Astrocyte of the spinal cord (primary cell): ENCODE data around the gene DIP2C.

Experiments used
- DNase-seq: peaks from one replicate; pipeline ENCODE4 v3.0.0; 2011; ENCODE audit warnings: low read depth, low spot score
- H3K4me3 ChIP-seq: 2 replicates; pipeline ENCODE4 v1.5.1; 2011; ENCODE audit warnings: low read depth, mild to moderate bottlenecking, low read length, moderate library complexity
- in situ Hi-C: cut with HindIII; loops from 2 replicates; pipeline ENCODE4 v1.10.0; 2017; ENCODE audit warnings: low sequenced_read_pairs
- TF ChIP-seq, protein P1 (sequence below): IDR thresholded peaks from 2 replicates; pipeline ENCODE4 v1.5.1; 2012; ENCODE audit warnings: low read depth, mild to moderate bottlenecking, low read length, inconsistent platforms

The DIP2C gene

DNA sequence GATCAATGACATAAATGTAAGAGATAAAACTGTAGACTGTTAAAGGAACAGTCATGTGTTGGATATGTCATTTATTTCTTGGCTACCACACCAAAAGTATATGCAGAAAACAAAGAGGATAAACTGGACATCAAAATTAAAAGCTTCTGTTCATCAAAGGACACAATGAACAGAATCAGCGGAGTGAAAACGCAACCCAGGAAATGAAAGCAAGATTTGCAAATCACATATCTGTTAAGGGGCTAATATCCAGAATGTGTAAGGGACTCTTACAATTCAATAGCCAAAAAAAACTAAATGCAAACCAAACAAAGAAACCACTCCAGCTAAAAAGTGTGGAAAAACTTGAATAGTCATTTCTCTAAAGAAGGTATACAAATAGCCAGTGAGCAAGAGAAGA lies 390.0 kb downstream of the DIP2C start:
- no peak for DNase-seq
- TF ChIP-seq, protein P1, sequence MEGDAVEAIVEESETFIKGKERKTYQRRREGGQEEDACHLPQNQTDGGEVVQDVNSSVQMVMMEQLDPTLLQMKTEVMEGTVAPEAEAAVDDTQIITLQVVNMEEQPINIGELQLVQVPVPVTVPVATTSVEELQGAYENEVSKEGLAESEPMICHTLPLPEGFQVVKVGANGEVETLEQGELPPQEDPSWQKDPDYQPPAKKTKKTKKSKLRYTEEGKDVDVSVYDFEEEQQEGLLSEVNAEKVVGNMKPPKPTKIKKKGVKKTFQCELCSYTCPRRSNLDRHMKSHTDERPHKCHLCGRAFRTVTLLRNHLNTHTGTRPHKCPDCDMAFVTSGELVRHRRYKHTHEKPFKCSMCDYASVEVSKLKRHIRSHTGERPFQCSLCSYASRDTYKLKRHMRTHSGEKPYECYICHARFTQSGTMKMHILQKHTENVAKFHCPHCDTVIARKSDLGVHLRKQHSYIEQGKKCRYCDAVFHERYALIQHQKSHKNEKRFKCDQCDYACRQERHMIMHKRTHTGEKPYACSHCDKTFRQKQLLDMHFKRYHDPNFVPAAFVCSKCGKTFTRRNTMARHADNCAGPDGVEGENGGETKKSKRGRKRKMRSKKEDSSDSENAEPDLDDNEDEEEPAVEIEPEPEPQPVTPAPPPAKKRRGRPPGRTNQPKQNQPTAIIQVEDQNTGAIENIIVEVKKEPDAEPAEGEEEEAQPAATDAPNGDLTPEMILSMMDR = no peak
- no peak overlapping the region for H3K4me3 ChIP-seq
- in situ Hi-C loops = no loop called here

DNA sequence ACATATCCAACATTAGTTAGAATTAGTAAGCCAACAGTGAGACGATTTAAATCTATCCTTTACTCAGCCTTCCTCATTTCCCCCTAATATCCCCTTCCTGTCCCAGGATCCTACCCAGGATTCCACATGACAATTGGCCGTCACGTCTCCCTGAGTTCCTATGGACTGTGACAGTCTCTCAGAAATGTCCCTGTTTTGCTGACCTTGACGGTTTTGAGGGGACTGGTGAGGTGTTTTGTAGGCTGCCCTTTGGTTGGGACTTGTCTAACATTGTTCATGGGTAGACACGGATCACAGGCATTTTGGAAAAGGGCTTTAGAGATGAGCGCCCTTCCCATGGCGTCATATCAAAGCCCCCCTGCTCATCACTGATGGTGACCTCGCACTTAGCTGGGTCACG lies 391.4 kb downstream of the DIP2C start:
- no peak for DNase-seq
- TF ChIP-seq, protein P1 = no peak
- H3K4me3 ChIP-seq = no peak overlapping the region
- in situ Hi-C loops = no loop called here

DNA sequence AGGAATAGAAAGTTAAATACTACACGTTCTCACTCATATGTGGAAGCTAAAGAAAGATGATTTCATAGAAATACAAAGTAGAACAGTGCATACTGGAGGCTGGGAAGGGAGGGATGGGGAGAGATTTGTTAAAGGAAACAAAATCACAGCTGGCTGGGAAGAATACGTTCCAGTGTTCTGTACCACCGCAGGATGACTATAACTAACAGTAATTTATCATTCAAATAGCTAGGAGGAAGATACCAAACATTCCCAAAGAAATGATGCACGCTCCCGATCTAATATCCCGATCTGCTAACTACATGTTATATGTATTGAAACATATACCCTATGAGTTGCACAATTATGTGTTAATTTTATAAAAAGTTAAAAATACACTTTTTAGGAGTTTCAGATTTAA lies 391.9 kb downstream of the DIP2C start:
- H3K4me3 ChIP-seq = no peak overlapping the region
- in situ Hi-C loops = no loop called here
- no peak for DNase-seq
- TF ChIP-seq, protein P1 = no peak

DNA sequence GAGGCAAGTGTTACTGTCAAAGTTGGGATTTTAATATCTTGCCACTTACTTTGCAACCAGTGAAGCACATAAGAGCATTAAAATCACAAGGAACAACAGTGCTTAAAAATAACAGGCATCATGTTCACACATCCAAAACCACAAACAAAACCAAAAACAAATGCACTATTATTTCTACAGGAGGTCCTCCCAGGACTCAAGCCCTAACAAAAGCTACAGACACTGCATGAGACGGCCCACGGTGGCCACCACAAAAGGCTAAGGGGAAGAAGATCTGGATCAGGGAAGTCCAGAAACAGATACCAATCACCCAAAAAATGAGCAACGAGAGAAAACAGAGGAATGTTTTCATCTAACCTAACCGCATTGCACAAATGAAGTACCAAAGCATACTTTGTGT lies 395.8 kb downstream of the DIP2C start:
- H3K4me3 ChIP-seq = no peak overlapping the region
- in situ Hi-C loops = no loop called here
- no peak for DNase-seq
- TF ChIP-seq, protein P1 = no peak

DNA sequence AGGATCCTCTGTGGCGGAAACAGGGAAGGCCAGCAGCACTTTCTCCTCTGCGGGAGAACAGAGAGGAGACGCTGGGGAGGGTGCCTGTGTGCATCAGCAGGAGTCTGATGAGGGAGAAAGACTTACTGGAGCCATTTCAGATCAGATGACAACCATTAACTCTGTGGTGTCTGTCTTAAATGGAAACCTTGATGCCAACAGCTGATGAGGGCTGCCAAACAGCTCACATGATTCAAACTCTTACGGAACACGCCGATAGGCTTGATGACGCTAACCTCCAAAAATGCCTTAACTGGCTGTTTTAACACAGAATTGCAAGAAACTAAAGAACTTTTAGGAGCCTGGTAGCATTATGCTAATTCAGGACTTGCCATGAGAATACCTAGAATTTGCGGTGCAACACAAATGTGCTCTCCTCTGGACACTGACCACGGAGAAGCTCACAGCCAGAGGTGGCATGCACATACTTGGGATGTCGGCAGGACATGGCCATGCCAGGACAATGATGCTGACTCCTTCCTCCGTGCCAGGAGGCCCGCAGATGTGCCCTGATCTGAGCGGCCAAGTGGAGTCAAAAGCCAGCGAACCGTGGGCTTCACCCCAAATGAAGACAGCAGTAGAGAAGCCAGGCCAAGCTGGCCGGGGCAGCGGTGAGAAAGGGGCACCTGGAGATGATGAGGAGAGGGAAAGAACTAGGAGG lies 399.3 kb downstream of the DIP2C start:
- no peak overlapping the region for H3K4me3 ChIP-seq
- DNase-seq = no peak
- TF ChIP-seq, protein P1 = no peak
- in situ Hi-C loops = no loop called here

DNA sequence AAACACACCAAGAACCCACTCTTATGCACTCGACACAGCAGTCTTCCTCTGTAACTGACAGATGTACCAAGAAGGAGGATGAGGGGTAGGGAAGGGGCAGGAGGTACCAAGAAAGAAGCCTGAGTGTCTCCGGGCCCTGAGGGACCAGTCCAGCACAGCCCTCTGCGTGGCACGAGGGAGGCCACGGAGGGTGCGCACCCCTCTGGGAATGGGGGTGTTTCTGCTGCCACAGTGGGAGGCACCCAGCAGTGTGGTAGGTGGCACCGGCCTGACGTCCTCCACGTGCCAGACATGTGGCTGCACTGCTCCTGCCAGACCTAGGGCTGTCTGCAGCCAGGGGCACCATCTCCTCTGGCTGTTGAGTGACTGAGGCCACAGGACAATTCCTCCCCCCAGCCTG lies 399.9 kb downstream of the DIP2C start:
- TF ChIP-seq, protein P1 = no peak
- no peak for DNase-seq
- in situ Hi-C loops = no loop called here
- H3K4me3 ChIP-seq = no peak overlapping the region
